ENCODE measurements around the gene SRSF2. TPM values are rescaled to one million over a fixed set of nuclear protein-coding genes. Genes with fewer than 3 reads are reported as not detected.
A peak's percentile ranks its signal among the peaks of the same experiment; 100 is the strongest.

Gene SRSF2
- total and polyA plus RNA-seq, 9 of the 15 experiments (the other 6 are each of a cell fraction or from before 2014, with no cell fraction given): 161 to 583 (median 393) TPM

- TF ChIP-seq, protein P1, sequence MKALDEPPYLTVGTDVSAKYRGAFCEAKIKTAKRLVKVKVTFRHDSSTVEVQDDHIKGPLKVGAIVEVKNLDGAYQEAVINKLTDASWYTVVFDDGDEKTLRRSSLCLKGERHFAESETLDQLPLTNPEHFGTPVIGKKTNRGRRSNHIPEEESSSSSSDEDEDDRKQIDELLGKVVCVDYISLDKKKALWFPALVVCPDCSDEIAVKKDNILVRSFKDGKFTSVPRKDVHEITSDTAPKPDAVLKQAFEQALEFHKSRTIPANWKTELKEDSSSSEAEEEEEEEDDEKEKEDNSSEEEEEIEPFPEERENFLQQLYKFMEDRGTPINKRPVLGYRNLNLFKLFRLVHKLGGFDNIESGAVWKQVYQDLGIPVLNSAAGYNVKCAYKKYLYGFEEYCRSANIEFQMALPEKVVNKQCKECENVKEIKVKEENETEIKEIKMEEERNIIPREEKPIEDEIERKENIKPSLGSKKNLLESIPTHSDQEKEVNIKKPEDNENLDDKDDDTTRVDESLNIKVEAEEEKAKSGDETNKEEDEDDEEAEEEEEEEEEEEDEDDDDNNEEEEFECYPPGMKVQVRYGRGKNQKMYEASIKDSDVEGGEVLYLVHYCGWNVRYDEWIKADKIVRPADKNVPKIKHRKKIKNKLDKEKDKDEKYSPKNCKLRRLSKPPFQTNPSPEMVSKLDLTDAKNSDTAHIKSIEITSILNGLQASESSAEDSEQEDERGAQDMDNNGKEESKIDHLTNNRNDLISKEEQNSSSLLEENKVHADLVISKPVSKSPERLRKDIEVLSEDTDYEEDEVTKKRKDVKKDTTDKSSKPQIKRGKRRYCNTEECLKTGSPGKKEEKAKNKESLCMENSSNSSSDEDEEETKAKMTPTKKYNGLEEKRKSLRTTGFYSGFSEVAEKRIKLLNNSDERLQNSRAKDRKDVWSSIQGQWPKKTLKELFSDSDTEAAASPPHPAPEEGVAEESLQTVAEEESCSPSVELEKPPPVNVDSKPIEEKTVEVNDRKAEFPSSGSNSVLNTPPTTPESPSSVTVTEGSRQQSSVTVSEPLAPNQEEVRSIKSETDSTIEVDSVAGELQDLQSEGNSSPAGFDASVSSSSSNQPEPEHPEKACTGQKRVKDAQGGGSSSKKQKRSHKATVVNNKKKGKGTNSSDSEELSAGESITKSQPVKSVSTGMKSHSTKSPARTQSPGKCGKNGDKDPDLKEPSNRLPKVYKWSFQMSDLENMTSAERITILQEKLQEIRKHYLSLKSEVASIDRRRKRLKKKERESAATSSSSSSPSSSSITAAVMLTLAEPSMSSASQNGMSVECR (CRISPR knock-in tag; IDR thresholded peaks at IDR 0.05): 0 out of 2 replicates have a peak, but pooled peaks have one; percentile 14
- TF ChIP-seq PCBP2 (IDR thresholded peaks at IDR 0.05; ENCODE audit: low read depth, low read length, poor library complexity, severe bottlenecking): no peak
- peak; percentile 68 for TF ChIP-seq SAP30 (IDR thresholded peaks at IDR 0.05; ENCODE audit: borderline replicate concordance, insufficient read depth, low read depth, low read length, poor library complexity, severe bottlenecking)
These were observed 27.8 kb downstream of the SRSF2 start (continued) for GRCh38 chr17:76709077-76709950.

Measured in K562 (cell line).